Adrenal gland (tissue), 12 donors: ENCODE measurements around the gene DDX59. TPM values are rescaled to one million over a fixed set of nuclear protein-coding genes. Genes with fewer than 3 reads are reported as not detected.

ENCODE experiments used
- DNase-seq, 7 donors: peaks; one replicate each; pipeline ENCODE4 v3.0.0-alpha.2; 2019 to 2020
- H3K27ac ChIP-seq, 5 donors: fragments of 200-600 bp; sonication (generic) in 4 of 5; 1 replicate in 3 of 5; 2 replicates in 2 of 5; pipeline versions ENCODE4 v1.5.1 to v1.8.0; 2016 to 2020; ENCODE audit warnings: mild to moderate bottlenecking in 1 of 5
- H3K27me3 ChIP-seq: fragments of 200-600 bp; 2 replicates; pipeline ENCODE4 v1.8.0; 2021
- H3K36me3 ChIP-seq, 2 donors: fragments of 200-600 bp; replicated peaks in 1 of 2; 1 replicate in 1 of 2; 2 replicates in 1 of 2; pipeline versions ENCODE4 v1.5.1 to v1.8.0; 2018 to 2022
- H3K4me1 ChIP-seq, 2 donors: fragments of 200-600 bp; replicated peaks in 1 of 2; 1 replicate in 1 of 2; 2 replicates in 1 of 2; pipeline versions ENCODE4 v1.5.1 to v1.8.0; 2018 to 2021
- H3K4me3 ChIP-seq, 4 donors: fragments of 200-600 bp; sonication (generic) in 3 of 4; one replicate each; pipeline ENCODE4 v1.5.1; 2016 to 2018
- H3K9me3 ChIP-seq, 3 donors: fragments of 200-600 bp; sonication (generic) in 1 of 3; replicated peaks in 1 of 3; 1 replicate in 2 of 3; 2 replicates in 1 of 3; pipeline versions ENCODE4 v1.5.1 to v1.8.0; 2016 to 2021
- POLR2A ChIP-seq, 2 donors: fragments of 450-650 bp; IDR thresholded peaks; one replicate each; pipeline ENCODE4 v1.6.1; 2017; ENCODE audit warnings: antibody characterized with exemption in 2 of 2, mild to moderate bottlenecking in 2 of 2, moderate library complexity in 1 of 2
- WGBS, 4 donors: extraction: QIAGEN DNeasy Blood & Tissue Kit in 2 of 4; methylation state at CpG; one replicate each; pipeline versions ENCODE4 v1.1.5 to v1.1.7; 2013 to 2017; 5-methylcytosine and 5-hydroxymethylcytosine counted together
- intact Hi-C, 2 donors: fragments of 100-400 bp; cut with DNase I; formaldehyde crosslinking; loops; one replicate each; pipeline versions ENCODE4 v1.14.1 to v1.15.0; 2022 to 2023
- polyA plus RNA-seq, 3 donors: library from polyadenylated mRNA; stranded (reverse); fragments of 200-250 nt in 2 of 3; fragments of 350-450 nt in 1 of 3; fragmentation: Illumina TruSeq in 1 of 3; extraction: RNeasy Lipid Tissue Mini Kit (QIAGEN cat#74804) in 1 of 3; gene quantifications; one replicate each; pipeline ENCODE4 v1.2.3, GENCODE V29; 2013 to 2014
- total RNA-seq, 9 donors: library from RNA; depleted of rRNA in 4 of 9; stranded (reverse); fragments of >200 nt in 4 of 9; fragments of 120-200 nt in 1 of 9; fragmentation: NEBNext Ultra II Directional in 1 of 9; extraction: Animal tissue kit (Norgen Biotek cat#: 25700) in 1 of 9; gene quantifications; one replicate each; pipeline versions ENCODE4 v1.1.0 to v1.2.4, GENCODE V29; 2013 to 2023
- TF ChIP-seq, protein P1 (sequence below), 6 experiments: fragments of 450-650 bp in 4 of 6; fragments of 200-600 bp in 2 of 6; sonication (generic) in 1 of 6; IDR thresholded peaks; 1 replicate in 5 of 6; 2 replicates in 1 of 6; pipeline versions ENCODE4 v1.5.1 to v1.8.0; 2016 to 2021; ENCODE audit warnings: antibody characterized with exemption in 6 of 6, mild to moderate bottlenecking in 2 of 6, moderate library complexity in 1 of 6
- donor health status: healthy with polysubstance abuse.
- donor health status: Bipolar disorder and iron deficiency.
- donor health status: DM: yes; HTN: yes; CAD: no.
- donor health status: DM: no; HTN: no; CAD: no.
- donor health status: DM: no; HTN: no; CAD: no.
- donor health status: DM: yes; HTN: yes; CAD: no.

Gene DDX59
- total and polyA plus RNA-seq, 12 donors, result 13.5 to 46.1 (median 25.1) TPM

DNA sequence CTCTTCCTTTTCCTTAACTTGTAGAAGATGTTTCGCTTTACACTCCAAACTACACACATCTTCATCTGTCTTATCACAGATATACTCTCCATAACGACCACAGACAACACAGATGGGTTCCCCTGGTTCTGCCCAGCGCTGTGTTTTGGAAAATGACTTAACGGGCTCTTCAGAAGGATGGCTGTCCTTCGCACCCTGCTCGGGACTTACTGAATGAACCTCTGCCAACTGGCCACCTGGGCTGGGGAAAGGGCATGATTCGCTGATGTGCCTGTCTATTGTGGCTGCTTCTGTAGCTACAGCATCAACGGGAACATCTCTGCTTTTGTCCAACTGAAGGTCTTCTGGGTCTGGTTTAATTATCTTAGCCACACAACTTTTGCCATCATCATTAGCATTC lies 3.4 kb downstream of the DDX59 start:
- intact Hi-C loops, result no loop called here
- TF ChIP-seq POLR2A (IDR thresholded peaks at IDR 0.05), result no peak
- TF ChIP-seq, protein P1, sequence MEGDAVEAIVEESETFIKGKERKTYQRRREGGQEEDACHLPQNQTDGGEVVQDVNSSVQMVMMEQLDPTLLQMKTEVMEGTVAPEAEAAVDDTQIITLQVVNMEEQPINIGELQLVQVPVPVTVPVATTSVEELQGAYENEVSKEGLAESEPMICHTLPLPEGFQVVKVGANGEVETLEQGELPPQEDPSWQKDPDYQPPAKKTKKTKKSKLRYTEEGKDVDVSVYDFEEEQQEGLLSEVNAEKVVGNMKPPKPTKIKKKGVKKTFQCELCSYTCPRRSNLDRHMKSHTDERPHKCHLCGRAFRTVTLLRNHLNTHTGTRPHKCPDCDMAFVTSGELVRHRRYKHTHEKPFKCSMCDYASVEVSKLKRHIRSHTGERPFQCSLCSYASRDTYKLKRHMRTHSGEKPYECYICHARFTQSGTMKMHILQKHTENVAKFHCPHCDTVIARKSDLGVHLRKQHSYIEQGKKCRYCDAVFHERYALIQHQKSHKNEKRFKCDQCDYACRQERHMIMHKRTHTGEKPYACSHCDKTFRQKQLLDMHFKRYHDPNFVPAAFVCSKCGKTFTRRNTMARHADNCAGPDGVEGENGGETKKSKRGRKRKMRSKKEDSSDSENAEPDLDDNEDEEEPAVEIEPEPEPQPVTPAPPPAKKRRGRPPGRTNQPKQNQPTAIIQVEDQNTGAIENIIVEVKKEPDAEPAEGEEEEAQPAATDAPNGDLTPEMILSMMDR (IDR thresholded peaks at IDR 0.05), result no peak
- H3K36me3 ChIP-seq, result peaks cover 0 to 33% of the 10 kb centered on the region in 2 donors
- peak overlapping the region in 2 of 5 donors; percentile 36 to 49 for H3K27ac ChIP-seq
- WGBS, 4 donors, result 52 to 67% (median 61%) methylated on average over 7 to 8 of the region's 8 CpGs
- H3K4me1 ChIP-seq, result peaks cover 14 to 39% of the 10 kb centered on the region in 2 donors
- DNase-seq, result no peak
- no peak overlapping the region for H3K4me3 ChIP-seq
- H3K27me3 ChIP-seq, result no peaks in the 10 kb centered on the region
- H3K9me3 ChIP-seq, result no peaks in the 10 kb centered on the region

- Histone ChIP-seq H3K9me3 (no peaks in the 10 kb centered on the region), H3K27me3 (no peaks in the 10 kb centered on the region), H3K27ac (peak overlapping the region in 2 of 5 donors; percentile 36 to 49), H3K4me3 (no peak overlapping the region), H3K4me1 (peaks cover 14 to 38% of the 10 kb centered on the region in 2 donors), H3K36me3 (peaks cover 0 to 37% of the 10 kb centered on the region in 2 donors)
- intact Hi-C loops, result no loop called here
- TF ChIP-seq, protein P1 (IDR thresholded peaks at IDR 0.05), result no peak
- no peak for TF ChIP-seq POLR2A (IDR thresholded peaks at IDR 0.05)
- WGBS, 4 donors, result 31 to 52% (median 37%) methylated on average over 2 of the region's 2 CpGs
- DNase-seq, result peak in 1 of 7 donors; percentile 8
These were observed 3.8 kb downstream of the DDX59 start for GRCh38 chr1:200665861-200666260.

DNA sequence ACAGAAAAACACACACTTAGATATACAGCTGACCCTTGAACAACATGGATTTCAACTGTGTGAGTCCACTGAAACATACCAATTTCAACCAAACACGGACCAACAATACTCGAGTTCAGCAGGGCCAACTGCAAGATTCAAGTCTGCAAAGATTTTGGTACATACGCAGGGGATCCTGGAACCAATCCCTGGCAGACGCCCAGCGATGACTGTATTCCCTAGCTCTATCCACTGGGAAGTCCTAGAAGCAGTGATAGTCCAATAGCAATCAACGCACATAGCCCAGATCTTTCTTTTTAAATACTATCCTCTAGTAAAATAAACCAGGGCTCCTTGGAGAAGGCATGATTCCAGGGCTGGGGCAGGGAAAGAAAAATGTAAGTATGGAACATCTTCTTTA lies 9.0 kb downstream of the DDX59 start:
- DNase-seq, result no peak
- TF ChIP-seq, protein P1 (IDR thresholded peaks at IDR 0.05), result no peak
- no peak for TF ChIP-seq POLR2A (IDR thresholded peaks at IDR 0.05)
- Histone ChIP-seq H3K27ac (no peak overlapping the region), H3K4me1 (peaks cover 5 to 16% of the 10 kb centered on the region in 2 donors), H3K9me3 (no peaks in the 10 kb centered on the region), H3K27me3 (no peaks in the 10 kb centered on the region), H3K36me3 (peaks cover 0 to 71% of the 10 kb centered on the region in 2 donors), H3K4me3 (no peak overlapping the region)
- intact Hi-C loops, result no loop called here
- 86 to 97% (median 90%) methylated on average over 6 of the region's 6 CpGs for WGBS, 4 donors

- peaks cover 0 to 71% of the 10 kb centered on the region in 2 donors for H3K36me3 ChIP-seq
- intact Hi-C loops, result no loop called here
- WGBS, 4 donors, result 95 to 97% (median 96%) methylated on average over 1 of the region's 1 CpG
These were observed 10.4 kb downstream of the DDX59 start for GRCh38 chr1:200659269-200659668.

More at GRCh38 chr1:200659269-200659668, 10.4 kb downstream of the DDX59 start:
- no peak for TF ChIP-seq POLR2A (IDR thresholded peaks at IDR 0.05)
- TF ChIP-seq, protein P1 (IDR thresholded peaks at IDR 0.05), result no peak
- Histone ChIP-seq H3K4me3 (no peak overlapping the region), H3K4me1 (peaks cover 5 to 10% of the 10 kb centered on the region in 2 donors), H3K9me3 (no peaks in the 10 kb centered on the region), H3K27ac (no peak overlapping the region), H3K27me3 (no peaks in the 10 kb centered on the region)
- no peak for DNase-seq
